ENCODE results near the gene FAM177A1. TPM values are rescaled to one million over a fixed set of nuclear protein-coding genes. Genes with fewer than 3 reads are reported as not detected.
"Not testable (repeated sequence)": the region's sequence is repeated elsewhere in the genome, so short reads cannot be mapped to it uniquely, and the experiment has no call there.

FAM177A1 gene
- total RNA-seq, 1 donor from 2014 or later = 82.4 TPM

- Histone ChIP-seq H3K27ac (replicated peaks) (no peak overlapping the region), H3K9me3 (replicated peaks) (no peaks in the 10 kb centered on the region), H3K4me3 (no peak overlapping the region), H3K4me1 (peaks cover 5% of the 10 kb centered on the region), H3K27me3 (ENCODE audit: low read depth) (no peaks in the 10 kb centered on the region), H3K36me3 (peaks cover 98% of the 10 kb centered on the region)
- TF ChIP-seq CTCF (IDR thresholded peaks at IDR 0.05; ENCODE audit: borderline replicate concordance) = no peak
- no peak for DNase-seq
- intact Hi-C loops (cut with micrococcal nuclease) = no loop called here
Measured at GRCh38 chr14:35016568-35016967, 29.5 kb upstream of the FAM177A1 start.

- intact Hi-C loops (cut with micrococcal nuclease) = no loop called here
- no peak for TF ChIP-seq CTCF (IDR thresholded peaks at IDR 0.05; ENCODE audit: borderline replicate concordance)
- peaks cover 5% of the 10 kb centered on the region for H3K4me1 ChIP-seq
- no peaks in the 10 kb centered on the region for H3K9me3 ChIP-seq (replicated peaks)
- no peaks in the 10 kb centered on the region for H3K27me3 ChIP-seq (ENCODE audit: low read depth)
- peaks cover 93% of the 10 kb centered on the region for H3K36me3 ChIP-seq
- no peak for DNase-seq
- H3K27ac ChIP-seq (replicated peaks) = no peak overlapping the region
- H3K4me3 ChIP-seq = no peak overlapping the region
Measured at GRCh38 chr14:35020713-35021112, 25.4 kb upstream of the FAM177A1 start.

- H3K27ac ChIP-seq (replicated peaks) = no peak overlapping the region
- no peak for DNase-seq
- no peaks in the 10 kb centered on the region for H3K27me3 ChIP-seq (ENCODE audit: low read depth)
- no peaks in the 10 kb centered on the region for H3K4me1 ChIP-seq
- no peak for TF ChIP-seq CTCF (IDR thresholded peaks at IDR 0.05; ENCODE audit: borderline replicate concordance)
- intact Hi-C loops (cut with micrococcal nuclease) = no loop called here
- H3K9me3 ChIP-seq (replicated peaks) = peaks cover under 1% of the 10 kb centered on the region
- peaks cover 97% of the 10 kb centered on the region for H3K36me3 ChIP-seq
- no peak overlapping the region for H3K4me3 ChIP-seq
Measured at GRCh38 chr14:35028435-35028834, 17.6 kb upstream of the FAM177A1 start.

- TF ChIP-seq CTCF (IDR thresholded peaks at IDR 0.05; ENCODE audit: borderline replicate concordance) = no peak
- intact Hi-C loops (cut with micrococcal nuclease) = no loop called here
- peaks cover 73% of the 10 kb centered on the region for H3K36me3 ChIP-seq
Measured at GRCh38 chr14:35032562-35032961, 13.5 kb upstream of the FAM177A1 start.

GRCh38 chr14:35034440-35034833 lies 11.6 kb upstream of the FAM177A1 start:
- Histone ChIP-seq H3K27ac (replicated peaks) (no peak overlapping the region), H3K4me1 (no peaks in the 10 kb centered on the region), H3K9me3 (replicated peaks) (peaks cover 17% of the 10 kb centered on the region), H3K36me3 (peaks cover 55% of the 10 kb centered on the region), H3K4me3 (no peak overlapping the region), H3K27me3 (ENCODE audit: low read depth) (no peaks in the 10 kb centered on the region)
- no peak for DNase-seq
- intact Hi-C loops (cut with micrococcal nuclease) = no loop called here
- TF ChIP-seq CTCF (IDR thresholded peaks at IDR 0.05; ENCODE audit: borderline replicate concordance) = no peak

More at GRCh38 chr14:35032562-35032961, 13.5 kb upstream of the FAM177A1 start:
- peaks cover 17% of the 10 kb centered on the region for H3K9me3 ChIP-seq (replicated peaks)
- no peaks in the 10 kb centered on the region for H3K27me3 ChIP-seq (ENCODE audit: low read depth)
- no peak overlapping the region for H3K27ac ChIP-seq (replicated peaks)
- DNase-seq = no peak
- H3K4me3 ChIP-seq = no peak overlapping the region
- H3K4me1 ChIP-seq = no peaks in the 10 kb centered on the region

- H3K4me3 ChIP-seq; H3K4me1 ChIP-seq; intact Hi-C loops (cut with micrococcal nuclease); H3K27ac ChIP-seq (replicated peaks); H3K27me3 ChIP-seq (ENCODE audit: low read depth); DNase-seq: not testable (repeated sequence)
- H3K36me3 ChIP-seq = peaks cover 48% of the 10 kb centered on the region
- peaks cover 17% of the 10 kb centered on the region for H3K9me3 ChIP-seq (replicated peaks)
Measured at GRCh38 chr14:35034944-35035554, 11.0 kb upstream of the FAM177A1 start.

GRCh38 chr14:35038312-35038711 lies 7.8 kb upstream of the FAM177A1 start:
- H3K4me3 ChIP-seq; H3K4me1 ChIP-seq; H3K27ac ChIP-seq (replicated peaks); intact Hi-C loops (cut with micrococcal nuclease); DNase-seq; H3K27me3 ChIP-seq (ENCODE audit: low read depth): not testable (repeated sequence)
- Histone ChIP-seq H3K36me3 (peaks cover 16% of the 10 kb centered on the region), H3K9me3 (replicated peaks) (peaks cover 17% of the 10 kb centered on the region)

All from left ventricle myocardium inferior (tissue), 1 donor.